B cell (primary cell): Measurements from ENCODE around the gene GUCY1B1. TPM values are rescaled to one million over a fixed set of nuclear protein-coding genes. Genes with fewer than 3 reads are reported as not detected.

Experiments used
- ATAC-seq: fragments of 200-7000 bp; cut with Tn5 transposase; one replicate; pipeline ENCODE4 v1.10.0; 2021; ENCODE audit warnings: low read depth, mild to moderate bottlenecking, moderate number of reproducible peaks, moderate library complexity
- CTCF ChIA-PET: fragments of 350-600 bp; sonication (Branson Sonifier 250); formaldehyde crosslinking; loops from one replicate; lab custom pipeline; 2021; ENCODE audit warnings: antibody characterized with exemption, inconsistent platforms; lab: Charles Lee
- POLR2A ChIA-PET: fragments of 350-600 bp; sonication (Branson Sonifier 250); formaldehyde crosslinking; loops from one replicate; lab custom pipeline; 2021; ENCODE audit warnings: antibody characterized with exemption; lab: Charles Lee
- DNase-seq: peaks from one replicate; pipeline ENCODE4 v3.0.0; 2013
- H2AFZ ChIP-seq: 2 replicates; pipeline ENCODE4 v1.6.1; 2012; ENCODE audit warnings: mild to moderate bottlenecking, low read depth, low read length; ENCODE audit not compliant: insufficient read depth, poor library complexity, severe bottlenecking
- H3K27ac ChIP-seq, 2 donors: 1 replicate in 1 of 2; 2 replicates in 1 of 2; pipeline ENCODE4 v1.5.1; 2012 to 2013; ENCODE audit warnings: low read length in 2 of 2, mild to moderate bottlenecking in 2 of 2, moderate library complexity in 1 of 2
- H3K27me3 ChIP-seq, 4 experiments: fragments of 200-600 bp in 1 of 4; sonication (generic) in 1 of 4; replicated peaks in 1 of 4; 1 replicate in 2 of 4; 2 replicates in 2 of 4; pipeline versions ENCODE4 v1.6.1 to v1.7.0; 2013 to 2016; ENCODE audit warnings: low read length in 3 of 4, mild to moderate bottlenecking in 2 of 4, mixed read lengths in 1 of 4, moderate library complexity in 1 of 4; ENCODE audit not compliant: insufficient read depth in 4 of 4, control insufficient read depth in 3 of 4; ENCODE audit errors: control extremely low read depth in 1 of 4
- H3K36me3 ChIP-seq, 2 experiments: replicated peaks in 1 of 2; 1 replicate in 1 of 2; 2 replicates in 1 of 2; pipeline versions ENCODE4 v1.6.1 to v1.7.1; 2013; ENCODE audit warnings: low read length in 1 of 2; ENCODE audit not compliant: insufficient read depth in 2 of 2, control insufficient read depth in 1 of 2; ENCODE audit errors: control extremely low read depth in 1 of 2, extremely low read depth in 1 of 2
- H3K4me1 ChIP-seq, 2 donors: fragments of 200-600 bp in 1 of 2; sonication (generic) in 1 of 2; 1 replicate in 1 of 2; 2 replicates in 1 of 2; pipeline versions ENCODE4 v1.5.1 to v1.6.1; 2013 to 2017; ENCODE audit warnings: low read length in 2 of 2; ENCODE audit not compliant: control insufficient read depth in 2 of 2, insufficient read depth in 2 of 2
- H3K4me2 ChIP-seq: replicated peaks from 2 replicates; pipeline ENCODE3; 2012; ENCODE audit warnings: mild to moderate bottlenecking, low read depth, low read length; ENCODE audit not compliant: poor library complexity, severe bottlenecking
- H3K4me3 ChIP-seq, 5 experiments: fragments of 200-600 bp in 1 of 5; sonication (generic) in 1 of 5; 1 replicate in 3 of 5; 2 replicates in 2 of 5; pipeline versions ENCODE4 v1.5.1 to v1.7.0; 2011 to 2016; ENCODE audit warnings: low read length in 4 of 5, mild to moderate bottlenecking in 4 of 5, low read depth in 2 of 5, control low read depth in 1 of 5, moderate library complexity in 1 of 5; ENCODE audit not compliant: insufficient read depth in 1 of 5; ENCODE audit errors: control extremely low read depth in 1 of 5, extremely low read depth in 1 of 5
- H3K79me2 ChIP-seq: fragments of 200-600 bp; sonication (generic); one replicate; pipeline ENCODE4 v1.6.0; 2016; ENCODE audit warnings: low read length; ENCODE audit not compliant: control insufficient read depth, insufficient read depth
- H3K9ac ChIP-seq: fragments of 200-600 bp; sonication (generic); 2 replicates; pipeline ENCODE4 v1.6.1; 2017; ENCODE audit warnings: mild to moderate bottlenecking, low read length, moderate library complexity
- H3K9me3 ChIP-seq, 3 donors: one replicate each; pipeline versions ENCODE4 v1.6.1 to v1.7.1; 2013; ENCODE audit warnings: low read length in 2 of 3; ENCODE audit not compliant: control insufficient read depth in 2 of 3, insufficient read depth in 1 of 3; ENCODE audit errors: control extremely low read depth in 1 of 3
- H4K20me1 ChIP-seq: 2 replicates; pipeline ENCODE4 v1.6.0; 2012; ENCODE audit warnings: mild to moderate bottlenecking, low read length; ENCODE audit not compliant: insufficient read depth, control insufficient read depth, poor library complexity, severe bottlenecking
- H3K27ac Mint-ChIP-seq: one replicate; pipeline ENCODE4 v1.8.0; 2021; ENCODE audit warnings: mixed read lengths
- H3K27me3 Mint-ChIP-seq: one replicate; pipeline ENCODE4 v1.8.0; 2021; ENCODE audit warnings: mixed read lengths
- H3K4me1 Mint-ChIP-seq: one replicate; pipeline ENCODE4 v1.8.0; 2021; ENCODE audit warnings: mixed read lengths
- H3K4me3 Mint-ChIP-seq: one replicate; pipeline ENCODE4 v1.8.0; 2021; ENCODE audit warnings: mixed read lengths
- H3K9me3 Mint-ChIP-seq: one replicate; pipeline ENCODE4 v1.8.0; 2022; ENCODE audit warnings: mixed read lengths; ENCODE audit not compliant: insufficient read depth
- CTCF ChIP-seq: fragments of 200-600 bp; IDR thresholded peaks from one replicate; pipeline ENCODE4 v1.8.0; 2022; ENCODE audit warnings: antibody characterized with exemption, mild to moderate bottlenecking
- EZH2 ChIP-seq: IDR thresholded peaks from 2 replicates; pipeline ENCODE4 v1.6.1; 2012; ENCODE audit warnings: borderline replicate concordance, low read depth, mild to moderate bottlenecking, moderate library complexity, low read length; ENCODE audit not compliant: insufficient read depth, poor library complexity, severe bottlenecking
- WGBS: methylation state at CpG from one replicate; pipeline ENCODE4 v1.1.5; 2013; ENCODE audit warnings: missing lambda C conversion rate; ENCODE audit not compliant: insufficient coverage; 5-methylcytosine and 5-hydroxymethylcytosine counted together
- intact Hi-C: fragments of 100-400 bp; cut with micrococcal nuclease; formaldehyde crosslinking; loops from one replicate; pipeline ENCODE4 v1.10.0; 2022
- polyA plus RNA-seq: library from polyadenylated mRNA; depleted of rRNA; stranded (reverse); fragments of >200 nt; gene quantifications from 2 replicates; pipeline ENCODE4 v1.2.3, GENCODE V29; 2012
- total RNA-seq, 2 donors: library from RNA; stranded (reverse); fragments of 120-200 nt in 1 of 2; gene quantifications; 1 replicate in 1 of 2; 2 replicates in 1 of 2; pipeline versions ENCODE4 v1.2.3 to v1.2.4, GENCODE V29; 2013 to 2022

The GUCY1B1 gene
- total and polyA plus RNA-seq, 2 donors (not counting 1 experiment from before 2014, with no cell fraction given), result 0.09 to 0.10 TPM

GRCh38 chr4:155745984-155746383, 12.8 kb upstream of the GUCY1B1 start:
- Histone ChIP-seq H3K27me3 (no peaks in the 10 kb centered on the region), H3K79me2 (no peaks in the 10 kb centered on the region), H3K9ac (no peak overlapping the region), H3K27ac (no peak overlapping the region), H3K36me3 (no peaks in the 10 kb centered on the region), H2AFZ (no peak overlapping the region), H3K4me3 (no peak overlapping the region), H3K4me1 (no peaks in the 10 kb centered on the region), H3K9me3 (no peaks in the 10 kb centered on the region), H3K4me2 (no peak overlapping the region), H4K20me1 (no peaks in the 10 kb centered on the region)
- DNase-seq, result no peak
- ChIA-PET CTCF (no interaction called here), POLR2A (no interaction called here)
- no peaks in the 10 kb centered on the region for H3K27me3 Mint-ChIP-seq
- no peak overlapping the region for H3K27ac Mint-ChIP-seq
- 89% methylated on average over 4 of the region's 5 CpGs for WGBS
- no peak for TF ChIP-seq EZH2
- no peak for TF ChIP-seq CTCF
- H3K4me1 Mint-ChIP-seq, result no peaks in the 10 kb centered on the region
- no peak overlapping the region for H3K4me3 Mint-ChIP-seq
- no peaks in the 10 kb centered on the region for H3K9me3 Mint-ChIP-seq
- ATAC-seq, result no peak
- intact Hi-C loops, result no loop called here

- H3K27me3 Mint-ChIP-seq, result no peaks in the 10 kb centered on the region
- no peak overlapping the region for H3K4me3 Mint-ChIP-seq
- Histone ChIP-seq H4K20me1 (no peaks in the 10 kb centered on the region), H3K27ac (no peak overlapping the region), H3K79me2 (no peaks in the 10 kb centered on the region), H3K4me1 (no peaks in the 10 kb centered on the region), H3K4me2 (no peak overlapping the region), H3K4me3 (no peak overlapping the region), H3K9ac (no peak overlapping the region), H3K27me3 (no peaks in the 10 kb centered on the region), H3K9me3 (no peaks in the 10 kb centered on the region), H2AFZ (no peak overlapping the region), H3K36me3 (no peaks in the 10 kb centered on the region)
- ATAC-seq, result no peak
- intact Hi-C loops, result no loop called here
- H3K4me1 Mint-ChIP-seq, result no peaks in the 10 kb centered on the region
- TF ChIP-seq CTCF (no peak), EZH2 (no peak)
- WGBS, result no CpG with 5 or more reads among the region's 2 CpGs
- no peaks in the 10 kb centered on the region for H3K9me3 Mint-ChIP-seq
- no peak for DNase-seq
- ChIA-PET POLR2A (no interaction called here), CTCF (no interaction called here)
- H3K27ac Mint-ChIP-seq, result no peak overlapping the region
These were observed 10.8 kb upstream of the GUCY1B1 start for GRCh38 chr4:155748039-155748438.
